H1 (cell line): ENCODE results near the gene NYAP2. TPM values are rescaled to one million over a fixed set of nuclear protein-coding genes. Genes with fewer than 3 reads are reported as not detected.

Experiments
- CTCF ChIA-PET: fragments of 300-600 bp; sonication (Branson Sonifier 250); formaldehyde crosslinking; loops from one replicate; lab custom pipeline; 2021; ENCODE audit not compliant: partially characterized antibody; lab: Charles Lee
- POLR2A ChIA-PET: fragments of 300-600 bp; sonication (Branson Sonifier 250); formaldehyde crosslinking; loops from one replicate; lab custom pipeline; 2021; ENCODE audit warnings: inconsistent platforms; ENCODE audit not compliant: partially characterized antibody; lab: Charles Lee
- DNase-seq, 2 experiments: peaks; one replicate each; pipeline versions ENCODE4 v3.0.0 to v3.0.0-alpha.2; 2010 to 2022; ENCODE audit warnings: low spot score in 2 of 2, low read depth in 1 of 2, mixed read lengths in 1 of 2
- FAIRE-seq: peaks from 2 replicates; lab custom pipeline; 2011; peaks lifted over from hg19 to GRCh38; lab: Jason Lieb, UNC
- H2AFZ ChIP-seq: 2 replicates; pipeline ENCODE4 v1.8.1; 2012; ENCODE audit warnings: low read length, inconsistent platforms
- H2AK5ac ChIP-seq: 2 replicates; pipeline ENCODE4 v1.6.1; 2013; ENCODE audit warnings: low read depth, low read length
- H2BK120ac ChIP-seq: replicated peaks from 2 replicates; pipeline ENCODE3; 2013; ENCODE audit warnings: low read depth, low read length, inconsistent platforms
- H2BK12ac ChIP-seq: 2 replicates; pipeline ENCODE4 v1.6.1; 2013; ENCODE audit warnings: low read depth, low read length
- H2BK15ac ChIP-seq: 2 replicates; pipeline ENCODE4 v1.6.1; 2013; ENCODE audit warnings: low read length
- H2BK20ac ChIP-seq: 2 replicates; pipeline ENCODE4 v1.6.1; 2013; ENCODE audit warnings: low read length
- H2BK5ac ChIP-seq: 2 replicates; pipeline ENCODE4 v1.6.1; 2013; ENCODE audit warnings: low read depth, low read length
- H3K14ac ChIP-seq: 2 replicates; pipeline ENCODE4 v1.6.1; 2013; ENCODE audit warnings: inconsistent platforms; ENCODE audit not compliant: insufficient read length
- H3K18ac ChIP-seq: 2 replicates; pipeline ENCODE4 v1.6.1; 2013; ENCODE audit warnings: low read length; ENCODE audit errors: extremely low read depth
- H3K23ac ChIP-seq: 2 replicates; pipeline ENCODE4 v1.6.1; 2013; ENCODE audit warnings: inconsistent platforms; ENCODE audit not compliant: insufficient read length
- H3K23me2 ChIP-seq: 2 replicates; pipeline ENCODE4 v1.6.1; 2013; ENCODE audit warnings: low read depth, low read length
- H3K27ac ChIP-seq: 2 replicates; pipeline ENCODE4 v1.6.1; 2011; ENCODE audit warnings: low read depth, low read length, inconsistent platforms
- H3K27me3 ChIP-seq, 4 experiments: replicated peaks in 1 of 4; 1 replicate in 1 of 4; 2 replicates in 3 of 4; pipeline versions ENCODE4 v1.6.1 to v1.8.1; 2011 to 2013; ENCODE audit warnings: low read length in 3 of 4, mild to moderate bottlenecking in 3 of 4, inconsistent platforms in 2 of 4, mixed read lengths in 2 of 4, moderate library complexity in 1 of 4; ENCODE audit not compliant: control insufficient read depth in 3 of 4, insufficient read depth in 3 of 4; ENCODE audit errors: extremely low read depth in 1 of 4
- H3K36me3 ChIP-seq, 4 experiments: 2 replicates each; pipeline versions ENCODE4 v1.6.1 to v1.8.1; 2011 to 2013; ENCODE audit warnings: mild to moderate bottlenecking in 4 of 4, low read length in 3 of 4, moderate library complexity in 2 of 4, control low read depth in 1 of 4, inconsistent platforms in 1 of 4; ENCODE audit not compliant: insufficient read depth in 4 of 4, control insufficient read depth in 2 of 4
- H3K4ac ChIP-seq: replicated peaks from 2 replicates; pipeline ENCODE3; 2013; ENCODE audit warnings: low read length, low read depth, mixed read lengths, inconsistent platforms; ENCODE audit not compliant: insufficient read length
- H3K4me1 ChIP-seq, 4 experiments: replicated peaks in 1 of 4; 1 replicate in 1 of 4; 2 replicates in 3 of 4; pipeline versions ENCODE4 v1.6.1 to v1.8.1; 2011 to 2013; ENCODE audit warnings: low read length in 3 of 4, inconsistent platforms in 2 of 4, mixed read lengths in 1 of 4; ENCODE audit not compliant: insufficient read depth in 4 of 4, control insufficient read depth in 3 of 4
- H3K4me2 ChIP-seq, 2 experiments: 2 replicates each; pipeline versions ENCODE4 v1.6.1 to v1.8.1; 2011 to 2013; ENCODE audit warnings: low read depth in 2 of 2, low read length in 2 of 2, control low read depth in 1 of 2, inconsistent platforms in 1 of 2, mild to moderate bottlenecking in 1 of 2; ENCODE audit not compliant: insufficient read depth in 1 of 2
- H3K4me3 ChIP-seq, 4 experiments: fragments of 200-600, 300-600 bp in 1 of 4; sonication (generic), shearing (Covaris generic), sonication (Bioruptor Twin) in 1 of 4; 2 replicates each; pipeline versions ENCODE4 v1.5.1 to v1.8.1; 2011 to 2016; ENCODE audit warnings: low read length in 4 of 4, low read depth in 3 of 4, control low read depth in 2 of 4, inconsistent platforms in 2 of 4, mild to moderate bottlenecking in 2 of 4, mixed read lengths in 1 of 4, moderate library complexity in 1 of 4; ENCODE audit not compliant: insufficient read depth in 2 of 4; ENCODE audit errors: extremely low read depth in 1 of 4
- H3K56ac ChIP-seq: replicated peaks from 2 replicates; pipeline ENCODE3; 2013; ENCODE audit warnings: low read depth, mild to moderate bottlenecking, mixed read lengths, low read length, inconsistent platforms; ENCODE audit not compliant: insufficient read length
- H3K79me1 ChIP-seq: 2 replicates; pipeline ENCODE4 v1.6.1; 2013; ENCODE audit warnings: low read depth, low read length, control low read depth
- H3K79me2 ChIP-seq, 2 experiments: 2 replicates each; pipeline versions ENCODE4 v1.6.1 to v1.8.1; 2012 to 2013; ENCODE audit warnings: low read length in 2 of 2, mild to moderate bottlenecking in 2 of 2, inconsistent platforms in 1 of 2; ENCODE audit not compliant: insufficient read depth in 2 of 2, control insufficient read depth in 1 of 2
- H3K9ac ChIP-seq, 4 experiments: replicated peaks in 1 of 4; 1 replicate in 1 of 4; 2 replicates in 3 of 4; pipeline versions ENCODE4 v1.6.1 to v1.8.1; 2011 to 2013; ENCODE audit warnings: low read depth in 3 of 4, low read length in 3 of 4, control low read depth in 2 of 4, mild to moderate bottlenecking in 2 of 4, moderate library complexity in 2 of 4, inconsistent platforms in 1 of 4; ENCODE audit errors: extremely low read depth in 1 of 4
- H3K9me3 ChIP-seq, 2 experiments: 2 replicates each; pipeline versions ENCODE4 v1.6.1 to v1.8.1; 2012 to 2013; ENCODE audit warnings: mild to moderate bottlenecking in 2 of 2, moderate library complexity in 2 of 2, control low read depth in 1 of 2, inconsistent platforms in 1 of 2, low read depth in 1 of 2, low read length in 1 of 2, mixed read lengths in 1 of 2; ENCODE audit not compliant: insufficient read depth in 2 of 2
- H4K20me1 ChIP-seq, 2 experiments: replicated peaks in 1 of 2; 2 replicates each; pipeline versions ENCODE3 to v1.8.1; 2011 to 2013; ENCODE audit warnings: inconsistent platforms in 2 of 2, low read length in 2 of 2, mild to moderate bottlenecking in 1 of 2; ENCODE audit not compliant: insufficient read depth in 2 of 2, control insufficient read depth in 1 of 2
- H4K5ac ChIP-seq: 2 replicates; pipeline ENCODE4 v1.6.1; 2013; ENCODE audit warnings: low read length, low read depth, mixed read lengths, inconsistent platforms; ENCODE audit not compliant: insufficient read length
- H4K8ac ChIP-seq: 2 replicates; pipeline ENCODE4 v1.8.0; 2013; ENCODE audit warnings: mild to moderate bottlenecking, moderate library complexity, low read length, inconsistent platforms; ENCODE audit not compliant: insufficient read depth; ENCODE audit errors: extremely low read depth
- H4K91ac ChIP-seq: replicated peaks from 2 replicates; pipeline ENCODE3; 2013; ENCODE audit warnings: low read length, mixed read lengths, inconsistent platforms; ENCODE audit not compliant: insufficient read length
- POLR2AphosphoS5 ChIP-seq: IDR thresholded peaks from 2 replicates; pipeline ENCODE4 v1.6.1; 2011; ENCODE audit warnings: low read depth, low read length
- SIRT6 ChIP-seq: IDR thresholded peaks from one replicate; pipeline ENCODE4 v1.7.1; 2012; ENCODE audit warnings: low read length, inconsistent platforms
- WGBS, 2 experiments: shearing (Covaris generic) in 1 of 2; methylation state at CpG; one replicate each; pipeline versions ENCODE4 v1.1.6 to v1.1.7; 2013 to 2015; ENCODE audit warnings: low lambda C conversion rate in 2 of 2, mixed read lengths in 2 of 2, inconsistent platforms in 1 of 2, low coverage in 1 of 2, missing lambda C conversion rate in 1 of 2; ENCODE audit not compliant: insufficient replicate concordance in 2 of 2, insufficient coverage in 1 of 2, insufficient read length in 1 of 2; ENCODE audit errors: extremely low coverage in 1 of 2, missing lambda C conversion rate in 1 of 2; 5-methylcytosine and 5-hydroxymethylcytosine counted together
- polyA plus RNA-seq, 7 experiments: library from polyadenylated mRNA; depleted of rRNA in 3 of 7; stranded (reverse) in 5 of 7; unstranded in 2 of 7; fragments of >200 nt in 5 of 7; fragments of 200-250 nt in 2 of 7; gene quantifications; 1 replicate in 5 of 7; 2 replicates in 1 of 7; 4 replicates in 1 of 7; pipeline versions ENCODE4 v1.2.1 to v1.2.3, GENCODE V29; 2011 to 2013; ENCODE audit warnings: missing spikeins in 2 of 7, mixed read lengths in 2 of 7
- total RNA-seq: library from RNA; stranded (reverse); fragmentation: NEBNext Ultra II Directional; extraction: Animal tissue kit (Norgen Biotek cat#: 25700); gene quantifications from 2 replicates; pipeline ENCODE4 v1.2.1, GENCODE V29; 2021
- TF ChIP-seq, protein P1 (sequence below): IDR thresholded peaks from 2 replicates; pipeline ENCODE4 v1.6.1; 2012; ENCODE audit warnings: inconsistent platforms

NYAP2 gene
- total and polyA plus RNA-seq, 2 of the 8 experiments (the other 6 are each of a cell fraction or from before 2014, with no cell fraction given) = not detected

DNA sequence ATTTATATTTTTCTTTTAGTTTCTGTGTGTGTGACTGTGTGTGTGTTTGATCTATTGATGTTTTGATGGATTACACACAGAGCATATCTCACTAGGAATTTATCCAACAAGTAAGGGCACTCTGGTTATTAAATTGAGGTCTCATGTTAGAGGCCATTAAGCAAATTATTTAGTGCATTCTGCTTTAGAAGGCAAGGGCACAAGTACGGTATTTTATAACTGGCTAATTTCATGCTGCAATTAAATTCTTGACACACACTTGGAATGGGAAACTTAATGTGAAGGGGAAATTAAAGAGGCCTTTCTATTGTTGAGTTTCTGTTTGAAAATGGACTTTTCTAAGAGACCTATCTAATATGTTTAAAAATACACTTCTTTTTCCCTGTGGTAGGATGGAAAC, 25.8 kb downstream of the NYAP2 start:
- Histone ChIP-seq H2BK15ac (no peak overlapping the region), H2BK120ac (no peak overlapping the region), H3K4me3 (no peak overlapping the region), H2BK20ac (no peak overlapping the region), H2BK5ac (no peak overlapping the region), H3K4ac (no peak overlapping the region), H4K20me1 (no peaks in the 10 kb centered on the region), H3K4me2 (no peak overlapping the region), H3K23ac (no peak overlapping the region), H4K91ac (no peak overlapping the region), H3K14ac (no peak overlapping the region), H3K79me1 (no peaks in the 10 kb centered on the region), H2AK5ac (no peak overlapping the region), H3K27me3 (no peaks in the 10 kb centered on the region), H4K5ac (no peak overlapping the region), H2BK12ac (no peak overlapping the region), H3K56ac (no peak overlapping the region), H3K9ac (no peak overlapping the region), H3K79me2 (no peaks in the 10 kb centered on the region), H3K18ac (no peak overlapping the region), H2AFZ (no peak overlapping the region), H3K23me2 (no peaks in the 10 kb centered on the region), H3K4me1 (peaks cover 0 to 9% (median 1%) of the 10 kb centered on the region in 4 experiments; a peak in 5 of 7 replicates), H3K9me3 (no peaks in the 10 kb centered on the region), H4K8ac (no peak overlapping the region), H3K27ac (no peak overlapping the region), H3K36me3 (no peaks in the 10 kb centered on the region)
- DNase-seq (no peak), FAIRE-seq (no peak)
- WGBS, 2 experiments = 94% methylated on average over 1 of the region's 1 CpG; no CpG with 5 or more reads in 1 of the 2 experiments
- ChIA-PET POLR2A (no interaction called here), CTCF (interaction anchor here (0.6 kb wide), 1 partner anchor 200 kb away, joined by 3 read pairs; no protein-coding TSS in a partner anchor)
- TF ChIP-seq POLR2AphosphoS5 (no peak), SIRT6 (no peak)
- TF ChIP-seq, protein P1, sequence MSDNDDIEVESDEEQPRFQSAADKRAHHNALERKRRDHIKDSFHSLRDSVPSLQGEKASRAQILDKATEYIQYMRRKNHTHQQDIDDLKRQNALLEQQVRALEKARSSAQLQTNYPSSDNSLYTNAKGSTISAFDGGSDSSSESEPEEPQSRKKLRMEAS = no peak
